Activated T-cell treated with anti-CD3 and anti-CD28 coated beads, Interleukin-2, amount 50 U/mL, for 72 hours (primary cell): ENCODE measurements around the gene MMP24OS. TPM values are rescaled to one million over a fixed set of nuclear protein-coding genes. Genes with fewer than 3 reads are reported as not detected.
A peak's percentile ranks its signal among the peaks of the same experiment; 100 is the strongest.

Experiments used
- ATAC-seq, 2 donors: fragments of 150-1000 bp; cut with Tn5 transposase; replicated peaks in 1 of 2; 2 replicates each; pipeline ENCODE4 v1.10.0; 2021; ENCODE audit warnings: moderate library complexity in 2 of 2, mild to moderate bottlenecking in 1 of 2
- DNase-seq, 2 donors: peaks; one replicate each; pipeline ENCODE4 v3.0.0; 2021 to 2022; ENCODE audit warnings: mixed read lengths in 1 of 2
- H3K27ac Mint-ChIP-seq: one replicate; pipeline ENCODE4 v1.8.0; 2022; ENCODE audit warnings: mild to moderate bottlenecking, moderate library complexity, mixed read lengths
- H3K27me3 Mint-ChIP-seq: one replicate; pipeline ENCODE4 v1.8.0; 2022; ENCODE audit warnings: low read depth, mixed read lengths
- H3K36me3 Mint-ChIP-seq, 2 donors: one replicate each; pipeline ENCODE4 v1.8.0; 2022; ENCODE audit warnings: mixed read lengths in 2 of 2, mild to moderate bottlenecking in 1 of 2; ENCODE audit not compliant: insufficient read depth in 2 of 2
- H3K4me1 Mint-ChIP-seq: one replicate; pipeline ENCODE4 v1.8.0; 2022; ENCODE audit warnings: low read depth, mixed read lengths
- H3K4me3 Mint-ChIP-seq, 2 donors: one replicate each; pipeline ENCODE4 v1.8.0; 2022; ENCODE audit warnings: mild to moderate bottlenecking in 2 of 2, mixed read lengths in 2 of 2, moderate library complexity in 2 of 2
- H3K9me3 Mint-ChIP-seq, 2 donors: one replicate each; pipeline ENCODE4 v1.8.0; 2022; ENCODE audit warnings: mixed read lengths in 2 of 2
- total RNA-seq, 2 donors: library from RNA; stranded (reverse); gene quantifications; one replicate each; pipeline ENCODE4 v1.2.3, GENCODE V29; 2022

The MMP24OS gene
- total RNA-seq, 2 donors from 2014 or later, result 41.6 to 44.2 TPM

DNA sequence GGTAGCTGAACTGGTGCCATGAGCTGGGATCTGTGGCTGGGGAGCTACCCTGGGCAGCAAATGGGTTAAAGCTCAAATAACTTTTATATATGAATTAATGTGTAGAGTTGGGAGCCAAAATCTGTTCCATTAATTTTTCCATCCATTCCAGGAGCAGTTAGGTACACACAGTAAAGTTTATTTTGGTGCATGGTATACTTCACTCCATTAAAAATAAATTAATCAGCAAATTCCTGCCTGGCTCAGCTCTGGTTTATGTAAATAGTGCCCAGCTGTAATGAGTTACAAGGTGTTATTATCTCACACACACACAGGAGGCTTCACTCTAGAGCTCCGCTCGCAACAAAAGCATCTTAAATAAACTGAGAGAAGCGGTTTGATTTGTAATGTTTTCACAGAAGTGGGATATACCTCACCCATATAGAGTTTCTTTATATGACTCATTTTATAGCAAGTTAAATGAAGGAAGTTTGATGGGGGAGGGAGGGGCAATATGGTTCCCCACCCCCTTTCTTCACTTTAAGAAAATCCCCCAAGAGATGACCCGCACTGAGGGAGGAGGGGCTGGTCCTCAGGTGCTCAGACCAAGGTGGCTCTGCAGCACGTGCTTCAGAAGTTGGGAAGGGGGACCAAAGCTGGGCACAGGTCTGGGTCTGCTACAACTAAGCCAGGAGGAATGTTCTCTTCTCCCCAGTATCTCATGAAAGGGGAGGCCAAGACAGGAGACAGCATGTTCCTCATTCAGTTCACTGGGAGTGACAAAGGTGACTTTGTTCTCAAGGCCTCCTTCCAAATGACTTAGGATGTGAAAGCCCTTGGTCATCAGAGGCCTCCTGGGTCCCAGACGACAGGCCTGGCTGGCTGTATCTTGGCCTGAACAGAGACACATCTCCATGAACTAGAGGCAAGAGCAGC is 24.8 kb upstream of the MMP24OS start:
- Mint-ChIP-seq H3K27ac (peak overlapping the region; percentile 13), H3K27me3 (no peaks in the 10 kb centered on the region), H3K4me3 (peak overlapping the region; percentile 32 to 44), H3K36me3 (peaks cover 0 to 2% of the 10 kb centered on the region in 2 donors), H3K4me1 (peaks cover 63% of the 10 kb centered on the region), H3K9me3 (no peaks in the 10 kb centered on the region)
- no peak for DNase-seq
- ATAC-seq, result peak in 1 of 2 donors; percentile 4

DNA sequence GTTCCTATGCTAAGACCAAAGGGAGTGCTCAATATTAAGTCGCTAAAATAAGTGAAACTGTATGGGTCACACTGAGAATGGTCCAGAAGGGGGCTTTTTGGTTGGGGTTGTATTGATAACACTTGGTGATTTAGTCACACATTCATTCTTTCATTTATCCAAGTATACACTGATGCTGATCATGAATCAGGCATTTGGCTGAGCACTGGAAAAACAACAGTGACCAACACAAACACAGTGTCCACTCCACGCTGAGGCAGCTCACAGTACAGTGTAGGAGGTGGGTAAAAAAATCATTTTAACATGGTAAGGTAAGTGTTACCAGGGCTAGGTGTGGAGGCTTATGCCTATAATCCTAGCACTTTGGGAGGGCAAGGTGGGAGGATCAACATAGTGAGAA is 23.5 kb upstream of the MMP24OS start:
- DNase-seq (no peak), ATAC-seq (no peak)
- Mint-ChIP-seq H3K36me3 (peaks cover 0 to 2% of the 10 kb centered on the region in 2 donors), H3K4me3 (no peak overlapping the region), H3K4me1 (peaks cover 50% of the 10 kb centered on the region), H3K27me3 (peaks cover 3% of the 10 kb centered on the region), H3K9me3 (no peaks in the 10 kb centered on the region), H3K27ac (no peak overlapping the region)

DNA sequence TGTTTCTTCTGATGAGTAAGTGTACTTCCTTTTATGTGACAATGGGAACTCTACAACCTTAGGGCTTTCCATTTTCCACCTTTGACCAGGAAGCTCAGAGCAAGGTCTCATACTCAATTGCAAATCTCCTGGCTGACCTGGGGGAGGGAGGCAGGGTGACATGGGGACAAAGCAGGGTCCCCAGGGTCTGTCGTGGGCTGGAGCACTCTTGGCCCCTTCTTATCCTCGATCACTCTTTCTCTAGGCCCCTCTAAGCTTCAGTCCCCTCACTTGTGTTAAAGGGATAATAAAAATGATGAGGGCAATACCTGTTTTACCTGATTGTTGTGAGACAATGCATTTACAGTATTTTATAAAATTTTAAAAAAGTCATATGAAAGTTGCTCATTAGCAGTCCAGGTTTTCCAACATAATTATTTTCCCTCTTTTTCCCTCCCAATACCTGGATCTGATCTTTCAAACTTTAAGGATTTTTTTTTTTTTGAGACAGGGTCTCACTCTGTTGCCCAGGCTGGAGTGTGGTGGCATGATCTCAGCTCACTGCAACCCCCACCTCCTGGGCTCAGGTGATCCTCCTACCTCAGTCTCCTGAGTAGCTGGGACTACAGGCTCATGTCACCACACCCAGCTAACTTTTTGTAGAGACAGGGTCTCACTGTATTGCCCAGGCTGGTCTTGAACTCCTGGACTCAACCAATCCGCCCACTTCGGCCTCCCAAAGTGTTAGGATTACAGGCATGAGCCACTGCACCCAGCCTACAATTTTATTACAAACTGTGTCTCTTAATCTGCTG is 22.7 kb upstream of the MMP24OS start:
- Mint-ChIP-seq H3K9me3 (no peaks in the 10 kb centered on the region), H3K4me3 (no peak overlapping the region), H3K27me3 (peaks cover 10% of the 10 kb centered on the region), H3K27ac (no peak overlapping the region), H3K4me1 (peaks cover 43% of the 10 kb centered on the region), H3K36me3 (no peaks in the 10 kb centered on the region)
- ATAC-seq (no peak), DNase-seq (no peak)

DNA sequence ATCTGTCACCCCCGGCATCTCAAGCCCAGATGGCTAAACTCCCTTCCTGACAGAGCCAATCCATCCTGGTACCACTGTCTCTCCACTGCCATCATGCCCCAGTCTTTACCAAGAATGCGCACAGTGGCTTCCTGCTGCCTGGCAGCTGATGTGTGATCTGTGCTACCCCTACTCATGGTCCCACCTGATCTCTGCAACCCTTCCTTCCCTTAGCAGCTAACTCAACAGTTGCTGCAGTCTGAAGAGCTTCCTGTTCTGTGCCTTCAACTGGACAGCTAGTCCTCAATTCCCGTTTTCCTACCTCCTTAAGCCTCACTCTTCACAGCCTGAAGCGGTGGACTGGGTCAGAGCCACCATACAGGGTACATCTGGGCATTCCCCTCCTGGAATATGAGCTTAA is 21.9 kb upstream of the MMP24OS start:
- no peak overlapping the region for H3K27ac Mint-ChIP-seq
- no peaks in the 10 kb centered on the region for H3K36me3 Mint-ChIP-seq
- H3K4me3 Mint-ChIP-seq, result no peak overlapping the region
- no peak for DNase-seq
- H3K9me3 Mint-ChIP-seq, result no peaks in the 10 kb centered on the region
- peaks cover 34% of the 10 kb centered on the region for H3K4me1 Mint-ChIP-seq
- no peak for ATAC-seq
- H3K27me3 Mint-ChIP-seq, result peaks cover 15% of the 10 kb centered on the region

DNA sequence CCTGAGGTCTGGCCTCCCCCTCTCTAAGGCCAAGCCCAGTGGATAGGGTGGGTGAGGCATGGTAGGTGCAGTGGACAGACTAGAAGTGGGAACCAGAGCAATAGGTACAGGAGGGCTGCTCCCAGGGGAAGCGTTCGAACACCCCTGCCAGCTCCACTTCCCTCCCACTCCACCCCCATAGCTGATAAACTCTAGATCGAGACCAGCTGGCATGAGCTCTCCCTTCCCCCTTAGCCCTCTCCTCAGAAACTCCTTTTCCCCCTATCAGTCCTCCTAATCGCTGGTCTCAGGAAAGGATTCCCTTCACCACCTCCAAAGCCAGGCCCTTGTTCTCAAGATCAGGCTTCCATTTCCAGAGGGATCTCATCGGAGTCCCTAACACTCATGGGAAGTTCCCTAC is 20.3 kb upstream of the MMP24OS start:
- Mint-ChIP-seq H3K9me3 (no peaks in the 10 kb centered on the region), H3K27me3 (peaks cover 15% of the 10 kb centered on the region), H3K4me3 (no peak overlapping the region), H3K4me1 (peaks cover 19% of the 10 kb centered on the region), H3K36me3 (no peaks in the 10 kb centered on the region), H3K27ac (no peak overlapping the region)
- ATAC-seq, result no peak
- DNase-seq, result no peak

DNA sequence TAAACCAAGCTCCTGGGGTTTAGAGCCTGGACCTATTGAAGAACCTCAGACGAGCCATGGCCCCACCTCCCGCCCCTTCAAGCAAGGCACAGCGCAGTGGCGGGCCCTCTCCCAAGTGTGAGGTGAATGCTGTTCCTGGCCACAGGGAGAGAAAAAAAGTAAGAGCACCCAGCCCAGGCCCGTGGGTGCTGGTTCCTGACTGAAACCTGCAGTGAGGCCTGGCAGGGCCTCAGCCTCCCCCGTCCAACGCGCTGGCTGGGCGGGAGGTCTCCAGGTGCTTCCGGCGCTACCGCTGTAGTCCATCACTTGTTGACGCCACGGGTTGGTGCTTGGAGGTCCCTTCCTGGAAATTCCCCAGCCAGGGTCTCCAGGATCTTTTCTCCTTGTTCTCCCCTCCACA is 19.8 kb upstream of the MMP24OS start:
- H3K27me3 Mint-ChIP-seq, result peaks cover 15% of the 10 kb centered on the region
- DNase-seq, result no peak
- H3K9me3 Mint-ChIP-seq, result no peaks in the 10 kb centered on the region
- no peak for ATAC-seq
- H3K4me1 Mint-ChIP-seq, result peaks cover 13% of the 10 kb centered on the region
- no peak overlapping the region for H3K4me3 Mint-ChIP-seq
- H3K36me3 Mint-ChIP-seq, result no peaks in the 10 kb centered on the region
- H3K27ac Mint-ChIP-seq, result no peak overlapping the region

DNA sequence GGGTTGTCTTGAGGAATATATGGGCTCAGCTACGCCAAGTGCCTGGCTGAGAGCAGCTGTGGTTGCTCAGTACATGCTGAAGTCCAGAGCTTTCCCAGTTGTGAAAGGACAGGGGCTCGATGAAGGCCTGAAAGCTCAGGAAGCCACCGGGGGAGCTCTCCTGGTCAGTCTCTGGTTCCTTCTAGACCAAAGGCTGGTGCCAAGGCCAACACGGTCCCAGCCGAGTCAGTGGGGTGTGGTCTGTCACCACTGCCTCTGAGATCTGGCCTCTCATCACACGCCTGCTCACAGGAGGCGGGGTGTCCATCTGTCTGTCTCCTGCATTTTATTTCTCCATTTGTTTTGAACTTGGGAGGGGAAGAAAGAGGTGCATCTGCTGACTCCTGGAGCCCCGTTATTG is 19.2 kb upstream of the MMP24OS start:
- DNase-seq (no peak), ATAC-seq (no peak)
- Mint-ChIP-seq H3K4me1 (peaks cover 7% of the 10 kb centered on the region), H3K36me3 (no peaks in the 10 kb centered on the region), H3K27ac (no peak overlapping the region), H3K4me3 (no peak overlapping the region), H3K9me3 (no peaks in the 10 kb centered on the region), H3K27me3 (peaks cover 15% of the 10 kb centered on the region)

DNA sequence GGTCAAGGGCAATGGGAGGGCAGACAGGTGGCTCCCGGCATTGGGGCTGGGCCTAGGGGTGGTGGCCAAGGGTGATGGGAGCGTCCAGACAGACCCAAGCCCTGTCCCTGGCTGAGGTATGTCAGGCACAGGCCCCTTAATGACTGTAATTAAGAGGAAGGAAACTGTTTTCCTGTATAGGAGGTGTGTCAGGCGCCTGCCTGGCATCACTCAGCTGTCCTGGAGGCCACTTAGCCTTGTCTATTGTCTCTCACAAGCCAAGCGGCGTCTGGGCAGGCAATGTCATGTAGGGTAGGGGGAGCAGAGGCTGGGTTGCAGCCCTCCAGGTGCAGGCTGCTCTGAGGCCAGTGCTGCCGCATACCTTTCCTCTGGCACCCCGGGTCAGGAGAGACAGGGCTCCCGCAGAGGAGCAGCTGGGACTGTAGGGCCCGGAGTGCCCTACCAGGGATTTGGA is 18.2 kb upstream of the MMP24OS start:
- Mint-ChIP-seq H3K9me3 (no peaks in the 10 kb centered on the region), H3K36me3 (no peaks in the 10 kb centered on the region), H3K27ac (no peak overlapping the region), H3K27me3 (peaks cover 15% of the 10 kb centered on the region), H3K4me1 (no peaks in the 10 kb centered on the region), H3K4me3 (no peak overlapping the region)
- no peak for ATAC-seq
- no peak for DNase-seq

DNA sequence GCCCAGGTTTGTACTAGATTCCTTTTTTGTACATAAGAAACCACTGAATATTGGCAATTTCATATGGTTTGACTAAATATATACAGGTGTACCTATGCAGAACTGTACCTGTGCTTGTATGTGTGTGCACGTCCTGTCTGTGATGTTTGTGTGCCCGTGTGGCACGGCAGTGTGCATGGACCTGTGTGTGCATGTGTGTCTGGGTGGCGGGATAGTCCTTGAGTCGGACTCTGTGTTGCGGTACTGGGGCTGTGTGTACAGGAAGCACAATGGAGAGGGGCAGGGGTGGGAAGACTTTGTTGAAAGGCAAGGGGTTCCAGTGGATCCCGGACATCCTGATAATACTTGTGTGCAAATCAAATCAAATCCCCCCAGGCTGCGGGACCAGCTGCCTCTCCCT is 17.8 kb upstream of the MMP24OS start:
- no peak for DNase-seq
- H3K9me3 Mint-ChIP-seq, result no peaks in the 10 kb centered on the region
- no peak overlapping the region for H3K4me3 Mint-ChIP-seq
- no peaks in the 10 kb centered on the region for H3K4me1 Mint-ChIP-seq
- peaks cover 15% of the 10 kb centered on the region for H3K27me3 Mint-ChIP-seq
- H3K27ac Mint-ChIP-seq, result no peak overlapping the region
- ATAC-seq, result no peak
- H3K36me3 Mint-ChIP-seq, result no peaks in the 10 kb centered on the region

DNA sequence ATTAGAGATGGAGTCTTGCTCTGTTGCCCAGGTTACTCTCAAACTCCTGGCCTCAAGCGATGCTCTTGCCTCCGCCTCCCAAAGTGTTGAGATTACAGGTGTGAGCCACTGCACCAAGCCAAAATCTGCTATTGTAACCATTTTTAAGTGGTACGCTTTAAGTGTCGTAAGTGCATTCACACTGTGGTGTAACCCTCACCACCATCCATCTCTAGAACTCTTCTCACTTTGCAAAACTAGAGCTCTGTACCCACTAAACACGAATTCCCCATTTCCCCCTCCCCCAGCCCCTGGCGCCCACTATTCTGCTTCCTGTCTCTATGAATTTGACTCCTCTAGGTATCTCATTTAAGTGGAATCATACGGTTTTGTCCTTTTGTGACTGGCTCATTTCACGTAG is 17.1 kb upstream of the MMP24OS start:
- H3K27me3 Mint-ChIP-seq, result peaks cover 15% of the 10 kb centered on the region
- no peaks in the 10 kb centered on the region for H3K4me1 Mint-ChIP-seq
- no peaks in the 10 kb centered on the region for H3K36me3 Mint-ChIP-seq
- H3K4me3 Mint-ChIP-seq, result no peak overlapping the region
- ATAC-seq, result no peak
- no peaks in the 10 kb centered on the region for H3K9me3 Mint-ChIP-seq
- no peak for DNase-seq
- no peak overlapping the region for H3K27ac Mint-ChIP-seq

DNA sequence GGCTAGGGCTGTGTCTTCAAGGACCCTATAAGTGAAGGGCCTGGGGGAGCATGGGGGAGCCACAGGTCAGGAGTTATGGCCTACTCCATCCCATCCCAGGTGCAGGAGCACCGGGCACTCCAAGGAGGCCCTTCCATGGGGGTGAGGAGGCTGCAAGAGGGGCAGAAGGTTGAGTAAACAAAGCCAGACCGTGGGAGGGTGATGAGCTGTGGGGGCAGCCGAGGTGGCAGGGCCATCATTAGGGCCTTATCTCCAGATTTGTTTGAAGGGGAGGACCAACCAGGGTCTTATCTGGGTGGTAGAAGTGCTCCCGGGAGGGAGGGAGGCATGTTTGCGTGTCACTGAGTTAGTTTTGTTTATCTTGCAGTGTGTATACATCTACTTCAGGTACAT is 16.4 kb upstream of the MMP24OS start:
- Mint-ChIP-seq H3K27ac (no peak overlapping the region), H3K36me3 (no peaks in the 10 kb centered on the region), H3K9me3 (no peaks in the 10 kb centered on the region), H3K4me3 (no peak overlapping the region), H3K27me3 (peaks cover 15% of the 10 kb centered on the region), H3K4me1 (no peaks in the 10 kb centered on the region)
- DNase-seq (no peak), ATAC-seq (no peak)

DNA sequence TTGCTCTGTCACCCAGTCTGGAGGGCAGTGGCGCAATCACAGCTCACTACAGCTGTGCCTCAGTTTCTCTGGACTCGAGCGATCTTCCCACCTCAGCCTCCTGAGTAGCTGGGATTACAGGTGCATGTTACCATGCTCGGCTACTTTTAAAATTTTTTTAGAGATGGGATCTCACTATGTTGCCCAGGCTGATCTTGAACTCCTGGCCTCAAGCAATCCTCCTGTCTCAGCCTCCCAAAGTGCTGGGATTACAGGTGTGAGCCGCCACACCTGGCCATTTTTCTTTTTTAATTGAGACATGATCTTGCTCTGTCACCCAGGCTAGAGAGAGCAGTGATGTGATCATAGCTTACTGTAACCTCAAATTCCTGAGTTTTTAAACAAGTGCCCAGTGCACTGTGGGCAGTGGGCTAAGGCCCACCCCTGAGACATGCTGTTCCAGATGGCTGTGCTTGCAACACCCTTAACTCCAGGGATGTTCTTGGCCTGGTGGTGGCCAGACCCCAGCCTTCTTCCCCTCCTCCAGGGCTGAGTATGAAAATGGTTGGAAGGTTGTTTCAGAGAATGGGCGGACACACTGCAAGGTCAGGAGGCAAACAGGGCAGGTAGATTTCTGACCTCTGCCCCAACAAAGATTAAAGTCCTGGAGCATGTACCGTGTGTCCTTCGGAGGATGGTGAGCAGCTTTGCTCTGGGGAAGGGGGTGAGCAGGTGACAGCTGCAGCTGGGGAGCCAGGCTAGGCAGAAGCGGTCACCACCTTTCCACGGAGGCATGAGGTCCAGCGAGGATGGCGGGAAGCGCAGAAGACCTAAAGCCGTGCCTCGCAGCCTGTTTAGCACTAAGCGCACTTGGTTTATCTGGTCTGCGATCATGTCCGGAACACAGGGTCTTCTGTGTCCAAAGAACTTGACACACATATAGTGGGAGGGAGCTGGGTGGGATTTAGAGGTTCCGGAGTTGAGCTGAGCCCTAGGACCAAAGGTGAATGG is 15.7 kb upstream of the MMP24OS start:
- no peak overlapping the region for H3K4me3 Mint-ChIP-seq
- H3K36me3 Mint-ChIP-seq, result no peaks in the 10 kb centered on the region
- no peak overlapping the region for H3K27ac Mint-ChIP-seq
- DNase-seq, result no peak
- H3K4me1 Mint-ChIP-seq, result no peaks in the 10 kb centered on the region
- H3K27me3 Mint-ChIP-seq, result peaks cover 15% of the 10 kb centered on the region
- H3K9me3 Mint-ChIP-seq, result no peaks in the 10 kb centered on the region
- no peak for ATAC-seq
